Left colon (tissue), 2 donors: ENCODE data around the gene PARD3B. TPM values are rescaled to one million over a fixed set of nuclear protein-coding genes. Genes with fewer than 3 reads are reported as not detected.

ENCODE experiments used
- ATAC-seq: fragments of 200-7000 bp; cut with Tn5 transposase; one replicate; pipeline ENCODE4 v1.9.1; 2020; ENCODE audit warnings: mild to moderate bottlenecking, moderate library complexity
- DNase-seq, 2 donors: peaks; one replicate each; pipeline ENCODE4 v3.0.0-alpha.2; 2020
- intact Hi-C, 2 donors: fragments of 100-400 bp; cut with DNase I in 1 of 2; cut with micrococcal nuclease in 1 of 2; formaldehyde crosslinking; loops; one replicate each; pipeline versions ENCODE4 v1.11.2 to v1.14.0; 2022; cut with DNase I, micrococcal nuclease
- total RNA-seq, 2 donors: library from RNA; stranded (reverse); fragmentation: NEBNext Ultra II Directional; extraction: Animal tissue kit (Norgen Biotek cat#: 25700); gene quantifications; one replicate each; pipeline ENCODE4 v1.2.1, GENCODE V29; 2021
- donor health status: DM: no; HTN: no; CAD: no.
- donor health status: DM: yes; HTN: yes; CAD: no.

Gene PARD3B
- total RNA-seq, 2 donors from 2014 or later, result 28.3 to 30.5 TPM

- DNase-seq (no peak), ATAC-seq (no peak)
- intact Hi-C loops, result no loop called here
Measured at GRCh38 chr2:205346649-205347048, 801.4 kb downstream of the PARD3B start.

GRCh38 chr2:205347899-205348298, 802.6 kb downstream of the PARD3B start:
- DNase-seq (no peak), ATAC-seq (no peak)
- intact Hi-C loops, result no loop called here

- intact Hi-C loops, result no loop called here
- no peak for ATAC-seq
- no peak for DNase-seq
Measured at GRCh38 chr2:205352094-205352493, 806.8 kb downstream of the PARD3B start.

GRCh38 chr2:205352593-205352992, 807.3 kb downstream of the PARD3B start:
- DNase-seq, result no peak
- intact Hi-C loops, result no loop called here
- ATAC-seq, result no peak

GRCh38 chr2:205357732-205358131, 812.5 kb downstream of the PARD3B start:
- DNase-seq (no peak), ATAC-seq (no peak)
- intact Hi-C loops, result no loop called here

GRCh38 chr2:205358351-205358815, 813.1 kb downstream of the PARD3B start:
- ATAC-seq (no peak), DNase-seq (no peak)
- intact Hi-C loops, result no loop called here

- ATAC-seq (no peak), DNase-seq (no peak)
- intact Hi-C loops, result no loop called here
Measured at GRCh38 chr2:205361272-205361671, 816.0 kb downstream of the PARD3B start.

- DNase-seq (no peak), ATAC-seq (no peak)
- intact Hi-C loops, result no loop called here
Measured at GRCh38 chr2:205361970-205362369, 816.7 kb downstream of the PARD3B start.

- DNase-seq (no peak), ATAC-seq (no peak)
- intact Hi-C loops, result no loop called here
Measured at GRCh38 chr2:205364261-205364660, 819.0 kb downstream of the PARD3B start.

- ATAC-seq, result no peak
- intact Hi-C loops, result no loop called here
Measured at GRCh38 chr2:205366336-205367060, 821.2 kb downstream of the PARD3B start.

GRCh38 chr2:205367331-205367935, 822.2 kb downstream of the PARD3B start:
- intact Hi-C loops, result no loop called here
- DNase-seq, result no peak
- ATAC-seq, result no peak

More at GRCh38 chr2:205366336-205367060, 821.2 kb downstream of the PARD3B start:
- no peak for DNase-seq

- intact Hi-C loops, result no loop called here
- ATAC-seq (no peak), DNase-seq (no peak)
Measured at GRCh38 chr2:205369813-205370212, 824.5 kb downstream of the PARD3B start.

- DNase-seq (no peak), ATAC-seq (no peak)
- intact Hi-C loops, result no loop called here
Measured at GRCh38 chr2:205370726-205371125, 825.5 kb downstream of the PARD3B start.

- no peak for DNase-seq
- intact Hi-C loops, result no loop called here
- no peak for ATAC-seq
Measured at GRCh38 chr2:205372141-205372540, 826.9 kb downstream of the PARD3B start.

GRCh38 chr2:205375461-205376448, 830.5 kb downstream of the PARD3B start:
- intact Hi-C loops, result no loop called here
- DNase-seq, result no peak
- no peak for ATAC-seq

- intact Hi-C loops, result no loop called here
Measured at GRCh38 chr2:205377324-205377723, 832.0 kb downstream of the PARD3B start.

GRCh38 chr2:205383601-205384000, 838.3 kb downstream of the PARD3B start:
- ATAC-seq (no peak), DNase-seq (no peak)
- intact Hi-C loops, result no loop called here

More at GRCh38 chr2:205377324-205377723, 832.0 kb downstream of the PARD3B start:
- ATAC-seq, result no peak
- no peak for DNase-seq

- intact Hi-C loops, result no loop called here
- DNase-seq (no peak), ATAC-seq (no peak)
Measured at GRCh38 chr2:205386109-205386508, 840.8 kb downstream of the PARD3B start.

GRCh38 chr2:205387350-205388055, 842.2 kb downstream of the PARD3B start:
- intact Hi-C loops, result no loop called here
- DNase-seq (no peak), ATAC-seq (no peak)
